Cerebellar cortex (tissue), 1 donor: ENCODE data around the gene C2CD4A.
A peak's percentile ranks its signal among the peaks of the same experiment; 100 is the strongest.
"Not testable (repeated sequence)": the region's sequence is repeated elsewhere in the genome, so short reads cannot be mapped to it uniquely, and the experiment has no call there.

Source experiments
- DNase-seq: peaks from one replicate; pipeline ENCODE4 v3.0.0-alpha.2; 2015; ENCODE audit warnings: low spot score

Gene C2CD4A

GRCh38 chr15:62066663-62067447 lies at the start of gene C2CD4A:
TSS of gene C2CD4A (plus strand) at chr15:62066977. CDS start at chr15:62067614, 637 bp downstream.
- DNase-seq: peak; percentile 60

- DNase-seq: no peak
These were observed 46.1 kb upstream of the C2CD4A start for GRCh38 chr15:62020576-62021160.

GRCh38 chr15:62021991-62022600 lies 44.7 kb upstream of the C2CD4A start:
- no peak for DNase-seq

GRCh38 chr15:62026487-62027262 lies 40.1 kb upstream of the C2CD4A start:
- DNase-seq: no peak

GRCh38 chr15:62027263-62027565 lies 39.6 kb upstream of the C2CD4A start:
- DNase-seq: no peak

- DNase-seq: no peak
These were observed 38.9 kb upstream of the C2CD4A start for GRCh38 chr15:62027916-62028315.

GRCh38 chr15:62035256-62035924 lies 31.4 kb upstream of the C2CD4A start:
- DNase-seq: no peak

- DNase-seq: no peak
These were observed 20.6 kb upstream of the C2CD4A start for GRCh38 chr15:62046078-62046743.

- DNase-seq: no peak
These were observed 19.4 kb upstream of the C2CD4A start for GRCh38 chr15:62047282-62047827.

- DNase-seq: not testable (repeated sequence)
These were observed 18.5 kb upstream of the C2CD4A start for GRCh38 chr15:62048254-62048653.

GRCh38 chr15:62050115-62050514 lies 16.7 kb upstream of the C2CD4A start:
- no peak for DNase-seq

- DNase-seq: no peak
These were observed 15.6 kb upstream of the C2CD4A start for GRCh38 chr15:62051166-62051565.

GRCh38 chr15:62052713-62053112 lies 14.1 kb upstream of the C2CD4A start:
- no peak for DNase-seq

- no peak for DNase-seq
These were observed 13.2 kb upstream of the C2CD4A start for GRCh38 chr15:62053439-62054085.

GRCh38 chr15:62054979-62055378 lies 11.8 kb upstream of the C2CD4A start:
- no peak for DNase-seq

GRCh38 chr15:62057341-62057980 lies 9.3 kb upstream of the C2CD4A start:
- no peak for DNase-seq

- no peak for DNase-seq
These were observed 8.3 kb upstream of the C2CD4A start for GRCh38 chr15:62058327-62059028.

- DNase-seq: no peak
These were observed 7.5 kb upstream of the C2CD4A start for GRCh38 chr15:62059108-62059815.

- peak; percentile 52 for DNase-seq
These were observed 7.0 kb upstream of the C2CD4A start for GRCh38 chr15:62059816-62060112.
